ENCODE results near the gene AP3B1. TPM values are rescaled to one million over a fixed set of nuclear protein-coding genes. Genes with fewer than 3 reads are reported as not detected.

The AP3B1 gene
- total and polyA plus RNA-seq, 2 of the 8 experiments (the other 6 are each of a cell fraction or from before 2014, with no cell fraction given), result 45.8 to 48.3 TPM

DNA sequence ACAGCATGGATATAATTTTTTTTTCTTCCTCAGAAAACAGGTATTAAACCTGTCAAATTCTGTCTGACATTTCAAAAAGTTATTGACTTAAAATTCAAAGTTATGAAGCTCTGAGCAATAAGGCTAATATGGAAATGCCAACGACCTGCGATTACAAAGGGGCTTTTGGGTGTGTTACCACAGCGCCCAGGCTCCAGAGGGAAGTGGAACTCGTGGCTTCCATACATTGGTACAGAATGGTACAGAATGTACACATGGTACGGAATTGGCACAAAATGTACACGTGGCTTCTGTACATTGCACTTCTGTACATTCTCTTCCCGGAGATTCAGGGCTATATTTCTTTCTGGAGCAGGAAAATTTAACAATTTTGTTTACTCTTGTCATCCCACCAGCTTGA lies 293.3 kb downstream of the AP3B1 start:
- H4K8ac ChIP-seq (ENCODE audit: extremely low read depth, insufficient read depth, low read length), result no peak overlapping the region
- H2BK5ac ChIP-seq (ENCODE audit: low read depth, low read length), result no peak overlapping the region
- H3K27me3 ChIP-seq (replicated peaks in 1 of 4; ENCODE audit: control insufficient read depth in 3 of 4, extremely low read depth in 1 of 4, insufficient read depth in 3 of 4, low read length in 3 of 4), result peaks cover 0 to 1% (median 0%) of the 10 kb centered on the region in 4 experiments; a peak in 1 of 7 replicates
- WGBS, 2 experiments (ENCODE audit: extremely low coverage in 1 of 2, insufficient coverage in 1 of 2, insufficient read length in 1 of 2, insufficient replicate concordance in 2 of 2, low coverage in 1 of 2, low lambda C conversion rate in 2 of 2, missing lambda C conversion rate in 1 of 2), result 91% methylated on average over 7 of the region's 7 CpGs; no CpG with 5 or more reads in 1 of the 2 experiments
- peaks cover 0 to 2% of the 10 kb centered on the region in 2 experiments for H4K20me1 ChIP-seq (replicated peaks in 1 of 2; ENCODE audit: control insufficient read depth in 1 of 2, insufficient read depth in 2 of 2, low read length in 2 of 2)
- H3K14ac ChIP-seq (ENCODE audit: insufficient read length), result no peak overlapping the region
- H2AFZ ChIP-seq (ENCODE audit: low read length), result no peak overlapping the region
- H2AK5ac ChIP-seq (ENCODE audit: low read depth, low read length), result no peak overlapping the region
- no peak overlapping the region for H3K56ac ChIP-seq (replicated peaks; ENCODE audit: insufficient read length, low read depth, low read length)
- no peaks in the 10 kb centered on the region for H3K9me3 ChIP-seq (ENCODE audit: insufficient read depth in 2 of 2, low read depth in 1 of 2, low read length in 1 of 2)
- no peak overlapping the region for H3K4ac ChIP-seq (replicated peaks; ENCODE audit: insufficient read length, low read depth, low read length)
- FAIRE-seq (no peak), DNase-seq (ENCODE audit: low read depth in 1 of 2, low spot score in 2 of 2) (no peak)
- H3K27ac ChIP-seq (ENCODE audit: low read depth, low read length), result no peak overlapping the region
- H2BK12ac ChIP-seq (ENCODE audit: low read depth, low read length), result no peak overlapping the region
- TF ChIP-seq GABPA (IDR thresholded peaks at IDR 0.05; ENCODE audit: borderline replicate concordance, insufficient read depth, low read length) (no peak), SUZ12 (IDR thresholded peaks at IDR 0.05; ENCODE audit: low read length) (no peak)
- H2BK120ac ChIP-seq (replicated peaks; ENCODE audit: low read depth, low read length), result no peak overlapping the region
- H4K91ac ChIP-seq (replicated peaks; ENCODE audit: insufficient read length, low read length), result no peak overlapping the region
- no peak overlapping the region for H3K23ac ChIP-seq (ENCODE audit: insufficient read length)
- no peaks in the 10 kb centered on the region for H3K36me3 ChIP-seq (ENCODE audit: control insufficient read depth in 2 of 4, insufficient read depth in 4 of 4, low read length in 3 of 4)
- no peak overlapping the region for H4K5ac ChIP-seq (ENCODE audit: insufficient read length, low read depth, low read length)
- H3K4me1 ChIP-seq (replicated peaks in 1 of 4; ENCODE audit: control insufficient read depth in 3 of 4, insufficient read depth in 4 of 4, low read length in 3 of 4), result peaks cover 0 to 3% (median 0%) of the 10 kb centered on the region in 4 experiments; a peak in 2 of 7 replicates
- no peaks in the 10 kb centered on the region for H3K79me2 ChIP-seq (ENCODE audit: control insufficient read depth in 1 of 2, insufficient read depth in 2 of 2, low read length in 2 of 2)
- no peaks in the 10 kb centered on the region for H3K23me2 ChIP-seq (ENCODE audit: low read depth, low read length)
- no peak overlapping the region for H3K18ac ChIP-seq (ENCODE audit: extremely low read depth, low read length)
- H2BK15ac ChIP-seq (ENCODE audit: low read length), result no peak overlapping the region
- POLR2A ChIA-PET (ENCODE audit: partially characterized antibody), result no interaction called here
- no peak overlapping the region for H3K4me3 ChIP-seq (ENCODE audit: extremely low read depth in 1 of 4, insufficient read depth in 2 of 4, low read depth in 3 of 4, low read length in 4 of 4)
- H2BK20ac ChIP-seq (ENCODE audit: low read length), result no peak overlapping the region
- H3K9ac ChIP-seq (replicated peaks in 1 of 4; ENCODE audit: extremely low read depth in 1 of 4, low read depth in 3 of 4, low read length in 3 of 4), result no peak overlapping the region
- H3K4me2 ChIP-seq (ENCODE audit: insufficient read depth in 1 of 2, low read depth in 2 of 2, low read length in 2 of 2), result no peak overlapping the region
- CTCF ChIA-PET (ENCODE audit: partially characterized antibody), result interaction anchor here (1.1 kb wide), 1 partner anchor 8 kb away, joined by 3 read pairs; no protein-coding TSS in a partner anchor
- no peaks in the 10 kb centered on the region for H3K79me1 ChIP-seq (ENCODE audit: low read depth, low read length)

Measured in H1 (cell line).